HEK293 (cell line): ENCODE measurements around the gene TNIK.

Experiments
- CTCF ChIA-PET: fragments of 350-600 bp; formaldehyde crosslinking; extraction: SDS; loops from one replicate; lab custom pipeline; 2021; ENCODE audit warnings: antibody characterized with exemption; lab: Yijun Ruan, JAX
- POLR2A ChIA-PET: fragments of 300-600 bp; formaldehyde crosslinking; extraction: SDS; loops from one replicate; lab custom pipeline; 2020; ENCODE audit warnings: antibody characterized with exemption, inconsistent platforms; lab: Yijun Ruan, JAX
- H3K27ac ChIP-seq: fragments of 200-500 bp; sonication (Bioruptor generic); 2 replicates; pipeline ENCODE4 v1.5.1; 2014; ENCODE audit warnings: low read depth, low read length, control low read depth, inconsistent platforms; ENCODE audit errors: extremely low read depth
- H3K36me3 ChIP-seq, 2 experiments: fragments of 200-500 bp in 1 of 2; sonication (Bioruptor generic) in 1 of 2; 1 replicate in 1 of 2; 2 replicates in 1 of 2; pipeline ENCODE4 v1.5.1; 2014 to 2017; ENCODE audit warnings: inconsistent platforms in 2 of 2, low read length in 2 of 2; ENCODE audit not compliant: control insufficient read depth in 2 of 2, insufficient read depth in 1 of 2
- H3K4me1 ChIP-seq: fragments of 200-500 bp; sonication (Bioruptor generic); 2 replicates; pipeline ENCODE4 v1.5.1; 2014; ENCODE audit warnings: mild to moderate bottlenecking, low read length, inconsistent platforms; ENCODE audit not compliant: control insufficient read depth, insufficient read depth
- H3K4me3 ChIP-seq: 2 replicates; pipeline ENCODE4 v1.5.1; 2011; ENCODE audit warnings: low read depth, mild to moderate bottlenecking, control low read depth, low read length, moderate library complexity
- H3K9me3 ChIP-seq: fragments of 200-500 bp; sonication (Bioruptor generic); 2 replicates; pipeline ENCODE4 v1.5.1; 2014; ENCODE audit warnings: low read depth, low read length, inconsistent platforms; ENCODE audit not compliant: control insufficient read depth, insufficient read depth
- AEBP2 ChIP-seq: fragments of 450-650 bp; formaldehyde crosslinking; IDR thresholded peaks from 2 replicates; pipeline ENCODE4 v1.5.1; 2016; ENCODE audit warnings: missing biosample characterization, missing genetic modification characterization, borderline replicate concordance
- EGR2 ChIP-seq: fragments of 450-650 bp; formaldehyde crosslinking; IDR thresholded peaks from 2 replicates; pipeline ENCODE4 v1.5.1; 2016; ENCODE audit warnings: low read depth, missing biosample characterization, missing genetic modification characterization
- HOXD13 ChIP-seq: sonication (generic); formaldehyde crosslinking; IDR thresholded peaks from 2 replicates; pipeline ENCODE4 v1.8.0; 2022; ENCODE audit warnings: missing genetic modification reagents, borderline replicate concordance
- KLF1 ChIP-seq: fragments of 450-650 bp; formaldehyde crosslinking; IDR thresholded peaks from 2 replicates; pipeline ENCODE4 v1.5.1; 2016; ENCODE audit warnings: missing biosample characterization, missing genetic modification characterization
- KLF9 ChIP-seq: fragments of 450-650 bp; formaldehyde crosslinking; IDR thresholded peaks from 2 replicates; pipeline ENCODE4 v1.5.1; 2016; ENCODE audit warnings: missing biosample characterization, missing genetic modification characterization, low read depth
- SCRT1 ChIP-seq: fragments of 450-650 bp; formaldehyde crosslinking; IDR thresholded peaks from 2 replicates; pipeline ENCODE4 v1.5.1; 2016; ENCODE audit warnings: missing biosample characterization, missing genetic modification characterization, borderline replicate concordance
- SP2 ChIP-seq: fragments of 450-650 bp; formaldehyde crosslinking; IDR thresholded peaks from 2 replicates; pipeline ENCODE4 v1.5.1; 2016; ENCODE audit warnings: missing biosample characterization, missing genetic modification characterization
- TRIM28 ChIP-seq: IDR thresholded peaks from 2 replicates; pipeline ENCODE4 v1.6.1; 2011; ENCODE audit warnings: low read length, control low read depth, borderline replicate concordance
- YY1 ChIP-seq: fragments of 450-650 bp; formaldehyde crosslinking; IDR thresholded peaks from 2 replicates; pipeline ENCODE4 v1.5.1; 2018; ENCODE audit warnings: missing biosample characterization, missing genetic modification characterization
- ZBTB48 ChIP-seq: fragments of 450-650 bp; formaldehyde crosslinking; IDR thresholded peaks from 2 replicates; pipeline ENCODE4 v1.5.1; 2016; ENCODE audit warnings: missing biosample characterization, missing genetic modification characterization
- ZBTB6 ChIP-seq: fragments of 450-650 bp; formaldehyde crosslinking; IDR thresholded peaks from 2 replicates; pipeline ENCODE4 v1.5.1; 2017; ENCODE audit warnings: missing biosample characterization, missing genetic modification characterization
- ZNF121 ChIP-seq: fragments of 450-650 bp; formaldehyde crosslinking; IDR thresholded peaks from 2 replicates; pipeline ENCODE4 v1.5.1; 2016; ENCODE audit warnings: missing biosample characterization, missing genetic modification characterization
- ZNF148 ChIP-seq: fragments of 450-650 bp; formaldehyde crosslinking; IDR thresholded peaks from 2 replicates; pipeline ENCODE4 v1.5.0; 2017; ENCODE audit warnings: missing biosample characterization, missing genetic modification characterization, borderline replicate concordance
- ZNF157 ChIP-seq: fragments of 450-650 bp; formaldehyde crosslinking; IDR thresholded peaks from 2 replicates; pipeline ENCODE4 v1.5.1; 2016; ENCODE audit warnings: missing biosample characterization, missing genetic modification characterization
- ZNF175 ChIP-seq: fragments of 450-650 bp; formaldehyde crosslinking; IDR thresholded peaks from 2 replicates; pipeline ENCODE4 v1.5.1; 2016; ENCODE audit warnings: missing biosample characterization, missing genetic modification characterization
- ZNF184 ChIP-seq: fragments of 450-650 bp; IDR thresholded peaks from 2 replicates; pipeline ENCODE4 v1.5.1; 2018; ENCODE audit warnings: missing biosample characterization, mild to moderate bottlenecking, missing genetic modification characterization
- ZNF211 ChIP-seq: fragments of 450-650 bp; formaldehyde crosslinking; IDR thresholded peaks from 2 replicates; pipeline ENCODE4 v1.5.1; 2016; ENCODE audit warnings: low read depth, missing biosample characterization, missing genetic modification characterization
- ZNF24 ChIP-seq: fragments of 450-650 bp; formaldehyde crosslinking; IDR thresholded peaks from 2 replicates; pipeline ENCODE4 v1.5.1; 2016; ENCODE audit warnings: missing biosample characterization, missing genetic modification characterization
- ZNF37A ChIP-seq: fragments of 450-650 bp; IDR thresholded peaks from 2 replicates; pipeline ENCODE4 v1.5.1; 2018; ENCODE audit warnings: missing biosample characterization, missing genetic modification characterization
- ZNF404 ChIP-seq: fragments of 450-650 bp; formaldehyde crosslinking; IDR thresholded peaks from 2 replicates; pipeline ENCODE4 v1.5.1; 2017; ENCODE audit warnings: missing biosample characterization, missing genetic modification characterization
- ZNF423 ChIP-seq: fragments of 450-650 bp; formaldehyde crosslinking; IDR thresholded peaks from 2 replicates; pipeline ENCODE4 v1.5.1; 2016; ENCODE audit warnings: missing biosample characterization, missing genetic modification characterization
- ZNF501 ChIP-seq: fragments of 450-650 bp; formaldehyde crosslinking; IDR thresholded peaks from 2 replicates; pipeline ENCODE4 v1.5.1; 2016; ENCODE audit warnings: missing biosample characterization, missing genetic modification characterization
- ZNF558 ChIP-seq: fragments of 450-650 bp; formaldehyde crosslinking; IDR thresholded peaks from 2 replicates; pipeline ENCODE4 v1.5.1; 2016; ENCODE audit warnings: missing biosample characterization, missing genetic modification characterization
- ZNF580 ChIP-seq: fragments of 450-650 bp; formaldehyde crosslinking; IDR thresholded peaks from 2 replicates; pipeline ENCODE4 v1.5.1; 2016; ENCODE audit warnings: missing biosample characterization, missing genetic modification characterization
- ZNF645 ChIP-seq: fragments of 450-650 bp; formaldehyde crosslinking; IDR thresholded peaks from 2 replicates; pipeline ENCODE4; 2016; ENCODE audit warnings: missing biosample characterization, missing genetic modification characterization
- ZNF660 ChIP-seq: fragments of 450-650 bp; IDR thresholded peaks from 2 replicates; pipeline ENCODE4 v1.5.1; 2018; ENCODE audit warnings: missing biosample characterization, mild to moderate bottlenecking, missing genetic modification characterization
- ZNF670 ChIP-seq: fragments of 450-650 bp; formaldehyde crosslinking; IDR thresholded peaks from 2 replicates; pipeline ENCODE4 v1.5.1; 2016; ENCODE audit warnings: missing biosample characterization, missing genetic modification characterization, low read depth
- ZNF791 ChIP-seq: fragments of 450-650 bp; formaldehyde crosslinking; IDR thresholded peaks from 2 replicates; pipeline ENCODE4 v1.5.1; 2016; ENCODE audit warnings: missing biosample characterization, missing genetic modification characterization
- ZNF830 ChIP-seq: fragments of 450-650 bp; IDR thresholded peaks from 2 replicates; pipeline ENCODE4 v1.5.0; 2018; ENCODE audit warnings: missing biosample characterization, missing genetic modification characterization, low read depth, mild to moderate bottlenecking, moderate library complexity
- ZSCAN18 ChIP-seq: fragments of 450-650 bp; formaldehyde crosslinking; IDR thresholded peaks from 2 replicates; pipeline ENCODE4 v1.5.1; 2016; ENCODE audit warnings: missing biosample characterization, missing genetic modification characterization
- ZSCAN30 ChIP-seq: fragments of 450-650 bp; IDR thresholded peaks from 2 replicates; pipeline ENCODE4 v1.5.1; 2018; ENCODE audit warnings: missing biosample characterization, mild to moderate bottlenecking, missing genetic modification characterization, moderate library complexity

TNIK gene

GRCh38 chr3:171086914-171087313 is 373.3 kb downstream of the TNIK start:
- Histone ChIP-seq H3K4me1 (no peaks in the 10 kb centered on the region), H3K4me3 (no peak overlapping the region), H3K27ac (no peak overlapping the region), H3K9me3 (no peaks in the 10 kb centered on the region), H3K36me3 (peaks cover 0 to 28% of the 10 kb centered on the region in 2 experiments; a peak in 1 of 3 replicates)
- ChIA-PET POLR2A (no interaction called here), CTCF (no interaction called here)
- TF ChIP-seq ZNF121 (no peak), ZBTB6 (no peak), SP2 (tag by site-specific recombination) (no peak), ZNF558 (tag by site-specific recombination) (no peak), ZNF148 (tag by site-specific recombination) (no peak), AEBP2 (tag by site-specific recombination) (no peak), KLF9 (tag by site-specific recombination) (no peak), ZNF645 (tag by site-specific recombination) (no peak), ZNF660 (tag by site-specific recombination) (no peak), TRIM28 (no peak), ZNF830 (tag by site-specific recombination) (no peak), ZNF670 (tag by site-specific recombination) (no peak), ZNF580 (tag by site-specific recombination) (no peak), HOXD13 (CRISPR knock-in tag) (no peak), ZNF157 (tag by site-specific recombination) (no peak), ZNF37A (tag by site-specific recombination) (no peak)

- H3K4me1 ChIP-seq: no peaks in the 10 kb centered on the region
- H3K27ac ChIP-seq: no peak overlapping the region
- ChIA-PET POLR2A (no interaction called here), CTCF (no interaction called here)
- H3K4me3 ChIP-seq: no peak overlapping the region
- peaks cover 0 to 18% of the 10 kb centered on the region in 2 experiments; a peak in 1 of 3 replicates for H3K36me3 ChIP-seq
- H3K9me3 ChIP-seq: no peaks in the 10 kb centered on the region
- TF ChIP-seq ZNF404 (tag by site-specific recombination): no peak
- no peak for TF ChIP-seq ZNF184 (tag by site-specific recombination)
- no peak for TF ChIP-seq ZNF501 (tag by site-specific recombination)
- TF ChIP-seq ZSCAN18 (tag by site-specific recombination): no peak
- TF ChIP-seq EGR2 (tag by site-specific recombination): no peak
- no peak for TF ChIP-seq ZSCAN30 (tag by site-specific recombination)
- TF ChIP-seq ZNF175 (tag by site-specific recombination): no peak
- TF ChIP-seq ZNF24 (tag by site-specific recombination): no peak
- TF ChIP-seq KLF1 (tag by site-specific recombination): no peak
- TF ChIP-seq ZNF211 (tag by site-specific recombination): no peak
- TF ChIP-seq SCRT1 (tag by site-specific recombination): no peak
- no peak for TF ChIP-seq YY1 (tag by site-specific recombination)
- TF ChIP-seq SP2 (tag by site-specific recombination): no peak
- no peak for TF ChIP-seq ZNF791
- TF ChIP-seq ZBTB48 (tag by site-specific recombination): no peak
- TF ChIP-seq ZNF423 (tag by site-specific recombination): no peak
- no peak for TF ChIP-seq ZNF670 (tag by site-specific recombination)
Observed at GRCh38 chr3:171077261-171077660, 382.9 kb downstream of the TNIK start.
